ENCODE measurements around the gene ATP11A. TPM values are rescaled to one million over a fixed set of nuclear protein-coding genes. Genes with fewer than 3 reads are reported as not detected.

ATP11A gene
- total and polyA plus RNA-seq, 9 of the 15 experiments (the other 6 are each of a cell fraction or from before 2014, with no cell fraction given): 0.38 to 34.2 (median 4.2) TPM

DNA sequence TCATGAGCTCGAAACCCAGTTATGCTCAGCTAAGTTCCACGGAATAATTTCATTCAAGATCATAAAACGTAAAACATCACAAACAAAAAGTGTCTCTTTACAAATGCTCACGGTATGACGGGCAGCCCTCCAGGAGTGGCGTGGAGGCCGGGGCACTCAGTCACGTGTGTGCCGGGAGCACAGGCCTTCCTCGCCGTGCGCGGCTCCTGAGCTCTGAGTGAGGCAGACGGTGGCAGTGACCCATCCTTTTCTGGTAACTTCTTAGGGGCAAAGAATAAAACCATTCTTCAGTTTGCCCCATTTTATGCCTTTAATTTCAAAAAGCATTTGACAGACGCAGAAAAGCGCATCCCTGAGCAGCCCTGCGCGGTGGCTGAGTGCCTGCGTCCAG lies 72.8 kb downstream of the ATP11A start:
- ChIA-PET POLR2A (interaction anchor here (0.7 to 0.9 kb wide), 3 partner anchors 11 to 22 kb away, joined by 3 read pairs; no protein-coding TSS in a partner anchor), CTCF (ENCODE audit: low intra/inter-chr PET ratio) (no interaction called here)
- Histone ChIP-seq H3K9me3 (replicated peaks; ENCODE audit: control insufficient read depth, insufficient read depth, low read depth, low read length) (no peaks in the 10 kb centered on the region), H3K9ac (ENCODE audit: insufficient read depth in 1 of 2, low read depth in 2 of 2, low read length in 2 of 2) (no peak overlapping the region), H3K4me1 (replicated peaks in 1 of 2; ENCODE audit: control insufficient read depth in 2 of 2, insufficient read depth in 2 of 2, low read length in 2 of 2) (peaks cover 12 to 17% of the 10 kb centered on the region in 2 experiments; a peak in 4 of 5 replicates), H3K36me3 (ENCODE audit: control insufficient read depth, insufficient read depth, low read length) (no peaks in the 10 kb centered on the region), H3K79me2 (ENCODE audit: control insufficient read depth, insufficient read depth, low read length) (no peaks in the 10 kb centered on the region; the same call in 1 of the 3 replicates), H2AFZ (ENCODE audit: low read depth, low read length) (no peak overlapping the region), H3K4me3 (no peak overlapping the region), H3K4me2 (ENCODE audit: insufficient read depth, low read length) (no peak overlapping the region), H3K27ac (ENCODE audit: extremely low read depth, low read depth, low read length) (no peak overlapping the region), H4K20me1 (replicated peaks; ENCODE audit: control insufficient read depth, insufficient read depth, low read length) (peaks cover 13% of the 10 kb centered on the region), H3K27me3 (ENCODE audit: control insufficient read depth in 2 of 2, insufficient read depth in 2 of 2, low read length in 2 of 2) (no peaks in the 10 kb centered on the region), H3K9me1 (ENCODE audit: control insufficient read depth, insufficient read depth, low read length) (peaks cover 2% of the 10 kb centered on the region)
- TF ChIP-seq TAL1 (IDR thresholded peaks at IDR 0.05) (no peak), TEAD1 (CRISPR knock-in tag; IDR thresholded peaks at IDR 0.05) (no peak), SRSF1 (IDR thresholded peaks at IDR 0.05; ENCODE audit: low read depth, low read length) (no peak), ZNF175 (CRISPR knock-in tag; IDR thresholded peaks at IDR 0.05; ENCODE audit: low read depth) (no peak), MEF2D (tag; conservative IDR thresholded peaks at IDR 0.05; ENCODE audit: low read depth) (no peak), ILF3 (IDR thresholded peaks at IDR 0.05; ENCODE audit: borderline replicate concordance) (no peak)
- TF ChIP-seq, protein P1, sequence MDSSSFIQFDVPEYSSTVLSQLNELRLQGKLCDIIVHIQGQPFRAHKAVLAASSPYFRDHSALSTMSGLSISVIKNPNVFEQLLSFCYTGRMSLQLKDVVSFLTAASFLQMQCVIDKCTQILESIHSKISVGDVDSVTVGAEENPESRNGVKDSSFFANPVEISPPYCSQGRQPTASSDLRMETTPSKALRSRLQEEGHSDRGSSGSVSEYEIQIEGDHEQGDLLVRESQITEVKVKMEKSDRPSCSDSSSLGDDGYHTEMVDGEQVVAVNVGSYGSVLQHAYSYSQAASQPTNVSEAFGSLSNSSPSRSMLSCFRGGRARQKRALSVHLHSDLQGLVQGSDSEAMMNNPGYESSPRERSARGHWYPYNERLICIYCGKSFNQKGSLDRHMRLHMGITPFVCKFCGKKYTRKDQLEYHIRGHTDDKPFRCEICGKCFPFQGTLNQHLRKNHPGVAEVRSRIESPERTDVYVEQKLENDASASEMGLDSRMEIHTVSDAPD (CRISPR knock-in tag; IDR thresholded peaks at IDR 0.05): no peak
- FAIRE-seq (no peak), DNase-seq (ENCODE audit: extremely low read depth in 1 of 4, low spot score in 3 of 4) (no peak), ATAC-seq (no peak)
- BruUV-seq (replicated peaks): no TSS peak
- in situ Hi-C loops (cut with MboI) (no loop called here), intact Hi-C loops (cut with micrococcal nuclease) (no loop called here)
- WGBS (ENCODE audit: insufficient coverage, low coverage, missing lambda C conversion rate): 94% methylated on average over 17 of the region's 19 CpGs
